HG03354 (cell line): ENCODE results near the gene CHID1.
A peak's percentile ranks its signal among the peaks of the same experiment; 100 is the strongest.

Source experiments
- ATAC-seq: cut with Tn5 transposase; IDR thresholded peaks from one replicate; pipeline ENCODE4 v1.9.1; 2021; ENCODE audit warnings: mild to moderate bottlenecking; ENCODE audit not compliant: unreplicated experiment, poor library complexity, severe bottlenecking

The CHID1 gene

GRCh38 chr11:854601-855329, 55.8 kb downstream of the CHID1 start:
- no peak for ATAC-seq

GRCh38 chr11:853682-854448, 56.7 kb downstream of the CHID1 start:
- ATAC-seq: no peak

DNA sequence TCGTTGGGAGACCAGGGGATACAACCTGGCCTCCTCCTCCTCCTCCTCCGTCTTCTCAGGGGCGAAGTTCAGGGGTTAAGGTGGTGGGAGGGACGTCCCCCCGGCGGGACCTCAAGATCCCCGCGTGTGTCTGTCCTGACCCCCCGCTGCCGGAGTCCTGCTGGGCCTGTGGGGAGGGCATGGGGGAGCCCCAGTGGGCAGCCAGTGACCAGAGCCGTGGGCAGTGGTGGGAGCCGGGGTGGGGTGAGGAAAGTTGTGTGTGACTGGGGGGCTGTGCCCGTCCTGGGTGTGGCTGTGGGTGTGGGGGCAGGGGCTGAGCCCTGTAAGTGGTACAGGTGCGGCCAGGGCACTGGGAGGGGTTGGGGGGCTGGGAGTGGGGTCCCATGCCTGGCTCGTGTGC, 57.8 kb downstream of the CHID1 start:
- no peak for ATAC-seq

GRCh38 chr11:850775-851763, 59.5 kb downstream of the CHID1 start:
- no peak for ATAC-seq

DNA sequence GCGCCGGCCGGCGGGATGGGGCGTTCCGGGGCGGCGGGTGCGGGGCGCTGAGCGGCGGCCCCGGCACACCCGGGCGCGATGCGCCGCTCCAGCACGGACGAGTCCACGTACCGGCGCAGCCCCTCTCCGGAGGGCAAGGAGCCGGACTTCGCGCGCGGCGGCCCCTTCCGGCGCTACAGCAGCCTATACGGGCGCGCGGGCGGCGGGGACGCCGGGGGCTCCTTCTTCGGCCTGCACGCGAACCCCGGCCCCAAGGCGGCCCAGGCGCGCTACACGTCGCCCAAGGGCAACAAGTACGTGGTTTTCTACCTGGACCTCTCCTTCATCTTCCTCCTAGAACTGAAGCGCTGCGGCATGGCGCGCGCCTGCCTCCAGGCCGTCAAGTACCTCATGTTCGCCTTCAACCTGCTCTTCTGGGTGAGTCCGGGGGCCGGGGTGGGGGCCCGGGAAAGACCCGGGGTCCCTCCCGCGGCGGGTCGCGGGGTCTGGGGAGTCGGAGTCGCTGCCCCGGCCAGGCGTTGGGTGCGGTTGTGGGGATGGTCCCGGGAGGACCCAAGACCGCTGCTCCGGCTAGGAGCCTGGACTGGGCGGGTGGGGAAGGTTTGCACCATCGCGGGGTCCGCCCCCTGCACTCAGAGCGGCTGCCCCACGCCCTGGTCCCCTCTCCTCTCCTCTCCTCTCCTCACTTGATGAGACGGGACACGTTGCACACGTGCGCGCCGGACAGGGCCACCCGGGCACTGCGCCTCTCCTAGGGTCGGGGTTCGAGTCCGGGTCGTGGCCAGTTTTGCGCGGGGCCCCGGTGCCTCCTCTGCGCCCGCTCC, 60.4 kb downstream of the CHID1 start:
- ATAC-seq: no peak

DNA sequence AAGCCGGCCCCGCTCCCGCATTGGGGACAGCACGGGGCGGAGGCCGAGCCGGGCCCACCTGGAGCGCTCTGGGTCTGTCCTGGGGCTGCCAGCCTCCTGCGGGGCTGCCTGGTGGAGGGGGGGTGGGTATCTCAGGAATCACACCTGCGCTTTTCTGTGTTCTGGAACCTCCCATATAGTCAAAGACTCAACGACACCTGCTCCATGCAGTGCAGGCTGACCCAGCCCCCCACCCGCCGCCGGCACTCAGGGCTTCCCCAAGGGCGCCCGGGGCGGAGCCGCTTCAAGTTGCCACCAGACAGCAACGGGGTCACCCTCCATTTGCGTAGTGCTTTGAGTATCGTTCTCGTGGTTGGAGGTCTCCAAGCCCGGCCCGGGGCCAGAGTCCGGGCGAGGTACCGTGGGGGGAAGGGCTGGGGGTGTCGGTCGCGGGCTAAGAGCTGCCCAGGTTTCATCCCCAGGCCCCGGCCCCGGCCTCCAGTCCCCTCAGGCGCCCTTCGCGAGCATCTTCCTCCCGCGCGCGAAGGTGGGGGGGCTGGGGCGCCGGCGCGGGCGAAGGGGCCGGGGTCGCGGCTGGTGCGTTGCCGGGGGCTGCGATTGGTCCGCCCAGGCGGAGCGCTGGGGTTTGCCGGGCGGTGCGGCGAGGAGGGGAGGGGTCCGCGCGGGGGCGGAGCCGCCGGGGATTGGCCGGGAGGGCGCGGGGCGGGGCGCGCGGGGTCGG, 61.3 kb downstream of the CHID1 start:
- no peak for ATAC-seq

DNA sequence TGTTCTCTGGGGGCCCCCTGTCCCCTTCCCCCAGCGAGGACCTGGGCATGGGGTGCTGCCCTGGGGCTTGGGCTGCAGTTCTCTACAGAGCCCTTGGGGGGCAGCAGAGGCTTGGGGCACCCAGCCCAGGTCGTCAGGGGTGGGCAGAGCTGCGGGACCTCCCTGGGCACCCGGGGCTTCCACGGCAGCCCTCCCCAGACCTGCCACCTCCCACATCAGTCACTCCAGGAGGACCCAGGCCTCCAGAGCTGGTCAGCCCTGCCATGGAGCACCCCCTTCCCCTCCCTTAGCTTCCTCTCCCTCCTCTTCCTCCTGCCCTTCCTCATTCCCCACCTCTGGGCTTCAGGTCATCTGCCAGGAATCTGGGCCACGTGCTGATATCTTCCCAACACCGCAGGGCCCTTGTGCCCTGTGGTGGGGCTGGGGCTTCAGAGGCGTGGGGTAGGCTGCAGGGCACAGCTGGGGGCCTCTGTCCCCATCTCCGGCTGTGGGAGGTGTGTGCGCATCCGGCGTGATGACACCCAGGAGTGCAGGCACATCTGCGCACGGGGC, 62.2 kb downstream of the CHID1 start:
- ATAC-seq: no peak

- no peak for ATAC-seq
These were observed 62.7 kb downstream of the CHID1 start for GRCh38 chr11:847876-848275.

GRCh38 chr11:846496-847098, 64.0 kb downstream of the CHID1 start:
- ATAC-seq: no peak

DNA sequence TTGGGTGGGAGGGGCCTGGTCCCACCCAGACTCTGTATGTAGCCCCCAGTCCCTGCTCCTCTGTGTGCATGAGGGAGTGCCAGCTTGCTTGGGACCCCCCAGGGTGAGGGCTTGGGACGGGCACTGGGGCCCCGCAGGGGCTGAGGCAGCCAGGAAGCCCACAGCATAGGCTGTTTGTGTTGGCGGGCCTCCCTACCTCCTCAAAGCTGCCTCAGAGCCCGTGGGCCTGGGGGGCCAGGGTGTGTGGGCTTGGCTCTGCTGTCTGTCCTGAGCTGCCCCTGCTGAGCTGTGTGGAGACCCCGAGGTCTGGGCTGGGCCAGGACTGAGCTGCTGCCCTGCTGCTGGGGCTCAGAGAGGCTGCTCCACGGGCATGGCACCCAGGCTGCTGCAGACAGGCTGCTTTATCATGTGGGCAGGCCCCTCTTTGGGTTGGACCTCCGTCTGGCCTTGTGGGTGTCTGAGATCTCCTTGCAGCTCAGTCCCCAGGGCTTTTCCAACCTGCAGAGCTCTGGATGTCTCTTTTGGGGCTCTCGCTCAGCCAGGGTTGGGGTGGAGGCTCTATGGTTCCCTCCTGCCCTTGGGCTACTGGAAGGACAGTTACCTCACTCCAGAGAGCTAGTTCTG, 64.6 kb downstream of the CHID1 start:
- ATAC-seq: no peak

DNA sequence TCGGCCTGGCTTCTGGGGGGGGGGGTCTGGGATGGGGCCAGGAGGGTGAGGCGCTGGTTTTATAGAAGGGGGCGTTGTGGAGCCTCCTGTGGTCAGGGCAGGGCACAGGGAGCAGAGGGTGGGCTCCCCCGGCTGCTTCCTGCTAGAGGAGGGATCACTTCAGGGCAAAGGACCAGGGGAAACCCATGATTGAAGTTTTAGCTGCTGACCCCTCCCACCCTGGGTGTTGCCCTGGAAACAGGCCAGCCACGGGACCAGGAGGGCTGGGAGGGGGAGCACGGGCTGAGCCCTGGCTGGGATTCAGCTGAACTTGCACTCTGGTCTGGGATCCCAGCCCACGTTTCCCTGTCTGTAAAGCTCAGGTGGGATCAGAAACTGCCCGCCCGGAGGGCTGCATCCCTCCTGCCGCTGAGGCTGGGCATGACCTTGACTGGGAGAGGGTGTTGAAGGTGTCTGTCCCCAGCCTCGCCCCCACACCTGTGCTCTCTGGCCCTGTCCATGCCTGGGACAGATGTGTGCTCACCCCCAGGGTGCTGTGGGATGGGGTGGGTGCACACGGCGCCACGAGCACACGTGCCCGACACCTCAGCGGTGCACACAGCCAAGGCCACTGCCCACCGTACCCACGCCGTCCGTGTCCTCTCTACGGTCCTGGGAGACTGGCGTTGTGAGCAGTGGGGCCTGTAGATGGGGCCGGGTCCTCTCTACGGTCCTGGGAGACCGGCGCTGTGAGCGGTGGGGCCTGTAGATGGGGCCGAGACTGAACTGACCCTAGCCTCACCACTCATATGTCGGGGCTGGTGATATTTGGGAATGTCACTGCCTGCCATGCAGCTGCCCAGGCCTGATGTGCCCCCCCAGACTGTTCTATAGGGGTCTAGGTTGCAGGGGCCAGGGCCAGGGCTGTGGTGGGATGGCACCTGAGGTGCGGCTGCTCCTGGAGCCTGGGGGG, 65.6 kb downstream of the CHID1 start:
- no peak for ATAC-seq

- no peak for ATAC-seq
These were observed 66.6 kb downstream of the CHID1 start for GRCh38 chr11:843818-844692.

DNA sequence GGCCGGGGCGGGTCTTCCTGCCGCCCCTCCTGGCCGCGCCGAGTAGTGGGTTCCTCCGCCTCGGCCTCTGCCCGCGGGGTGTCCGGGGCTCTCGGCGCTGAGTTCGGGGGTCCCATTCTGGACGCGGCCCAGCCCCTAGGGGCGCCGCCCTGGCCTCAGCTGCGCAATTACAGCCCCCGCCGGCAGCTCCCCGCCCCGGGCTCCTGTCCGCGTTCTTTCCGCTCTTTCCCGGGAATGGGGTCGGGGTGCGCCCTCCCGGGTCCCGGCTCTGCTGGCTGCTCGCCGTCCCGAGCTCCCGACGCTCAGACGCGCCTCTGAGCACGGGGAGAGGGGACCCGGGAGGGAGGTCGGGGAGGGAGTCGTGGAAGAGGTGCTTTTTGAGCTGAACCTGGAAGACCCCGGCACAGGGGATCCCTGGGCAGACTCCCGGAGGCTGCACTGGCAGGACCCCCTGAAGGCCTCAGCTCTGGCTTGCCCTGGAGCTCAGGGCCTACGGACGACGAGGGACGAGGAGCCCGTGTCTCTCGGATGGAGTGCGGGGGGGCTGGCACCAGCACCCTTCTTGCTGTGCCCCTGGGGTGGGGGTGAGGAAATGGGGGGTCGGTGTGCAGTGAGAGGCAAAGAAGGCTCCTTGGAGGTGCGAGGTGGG, 67.4 kb downstream of the CHID1 start:
- ATAC-seq: peak; percentile 2

DNA sequence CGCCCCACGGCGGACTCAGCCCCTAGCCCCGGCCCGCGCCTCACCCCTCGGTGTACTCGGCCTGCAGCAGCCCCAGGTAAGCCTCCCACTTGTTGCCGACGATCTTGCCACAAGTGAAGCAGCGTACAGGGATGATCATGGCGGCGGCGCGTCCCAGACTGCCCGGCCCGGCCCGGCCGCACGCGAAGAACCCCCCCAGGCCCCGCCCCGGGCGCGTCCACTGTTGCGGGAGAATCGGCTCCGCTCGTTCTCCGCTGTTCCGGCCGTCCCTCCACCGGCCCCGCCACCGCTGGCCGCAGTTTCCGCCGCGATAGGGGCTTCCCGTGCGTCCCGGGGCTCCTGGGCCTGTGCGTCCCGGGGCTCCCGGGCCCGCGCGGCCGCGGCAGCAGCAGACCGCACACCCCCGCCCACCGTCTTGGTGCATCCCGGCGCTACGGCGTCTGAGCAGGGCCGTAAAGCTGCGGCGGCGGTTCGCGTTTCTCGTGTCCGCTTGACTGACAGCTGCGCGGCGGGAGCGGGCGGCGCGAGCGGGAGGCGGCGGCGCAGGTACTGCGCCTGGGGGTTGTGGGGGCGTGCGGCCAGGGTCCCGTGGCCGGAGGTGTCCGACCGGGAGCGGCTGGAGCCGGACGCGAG, 68.1 kb downstream of the CHID1 start, which contains the start of the genes POLR2L and TSPAN4:
Gene POLR2L (minus strand): TSS at position 160 of the 633 bp plus-strand sequence. CDS start 21 bp downstream, at position 139.
Gene TSPAN4 (plus strand): TSS at position 483 of the 633 bp plus-strand sequence. CDS start 7,453 bp downstream, outside the sequence.
- ATAC-seq: peak; percentile 68
